Uterus (tissue), 4 donors: Measurements from ENCODE around the gene GPR17. TPM values are rescaled to one million over a fixed set of nuclear protein-coding genes. Genes with fewer than 3 reads are reported as not detected.

ENCODE experiments used
- DNase-seq, 2 donors: peaks; one replicate each; pipeline ENCODE4 v3.0.0-alpha.2; 2019 to 2020
- H3K27ac ChIP-seq, 2 donors: fragments of 200-600 bp; sonication (generic); 1 replicate in 1 of 2; 2 replicates in 1 of 2; pipeline ENCODE4 v1.5.1; 2016 to 2018
- H3K27me3 ChIP-seq, 2 donors: fragments of 200-600 bp; sonication (generic); one replicate each; pipeline ENCODE4 v1.5.1; 2018 to 2019; ENCODE audit warnings: control low read depth in 1 of 2
- H3K36me3 ChIP-seq, 2 donors: fragments of 200-600 bp; sonication (generic); one replicate each; pipeline ENCODE4 v1.5.1; 2019; ENCODE audit warnings: control low read depth in 1 of 2
- H3K4me1 ChIP-seq, 2 donors: fragments of 200-600 bp; sonication (generic); one replicate each; pipeline ENCODE4 v1.5.1; 2018 to 2019; ENCODE audit warnings: control low read depth in 1 of 2
- H3K4me3 ChIP-seq, 2 donors: fragments of 200-600 bp; sonication (generic); 1 replicate in 1 of 2; 2 replicates in 1 of 2; pipeline ENCODE4 v1.5.1; 2018 to 2019; ENCODE audit warnings: mild to moderate bottlenecking in 1 of 2
- H3K9me3 ChIP-seq, 2 donors: fragments of 200-600 bp; sonication (generic); one replicate each; pipeline ENCODE4 v1.5.1; 2019; ENCODE audit warnings: control low read depth in 1 of 2
- POLR2A ChIP-seq, 2 donors: fragments of 450-650 bp; IDR thresholded peaks; one replicate each; pipeline ENCODE4 v1.6.1; 2016; ENCODE audit warnings: antibody characterized with exemption in 2 of 2, mild to moderate bottlenecking in 1 of 2, moderate library complexity in 1 of 2
- intact Hi-C: fragments of 100-400 bp; cut with DNase I; formaldehyde crosslinking; loops from one replicate; pipeline ENCODE4 v1.15.1; 2023; ENCODE audit warnings: low total_unique reads
- total RNA-seq, 4 donors: library from RNA; depleted of rRNA in 3 of 4; stranded (reverse); fragments of >200 nt in 3 of 4; gene quantifications; one replicate each; pipeline versions ENCODE4 v1.1.0 to v1.2.4, GENCODE V29; 2014 to 2023
- TF ChIP-seq, protein P1 (sequence below), 4 experiments: fragments of 200-600 bp in 2 of 4; fragments of 450-650 bp in 2 of 4; sonication (generic) in 2 of 4; IDR thresholded peaks; one replicate each; pipeline ENCODE4 v1.5.1; 2016 to 2019; ENCODE audit warnings: antibody characterized with exemption in 4 of 4, mild to moderate bottlenecking in 2 of 4, moderate library complexity in 1 of 4
- donor health status: DM: yes; HTN: yes; CAD: no.

The GPR17 gene
- total RNA-seq, 4 donors from 2014 or later, result 0.41 TPM; not detected in 3

DNA sequence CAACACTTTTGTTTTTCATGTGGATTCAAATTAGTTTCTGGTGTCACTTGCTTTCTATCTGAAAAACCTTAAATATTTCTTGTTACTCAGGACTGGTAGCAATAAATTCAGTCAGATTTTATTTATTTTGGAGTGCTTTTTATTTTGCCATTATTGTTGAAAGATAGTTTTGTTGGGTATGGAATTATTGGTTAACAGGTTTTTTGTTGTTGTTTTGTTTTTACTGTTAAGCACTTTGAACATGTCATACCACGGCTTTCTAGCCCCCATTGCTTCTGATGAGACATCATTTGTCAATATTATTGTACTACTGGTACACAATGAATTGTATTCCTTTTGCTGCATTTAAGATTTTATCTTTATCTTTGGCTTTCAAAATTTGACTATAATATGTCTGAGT, 42.5 kb downstream of the GPR17 start:
- Histone ChIP-seq H3K4me1 (no peaks in the 10 kb centered on the region), H3K27ac (no peak overlapping the region), H3K27me3 (no peaks in the 10 kb centered on the region), H3K36me3 (no peaks in the 10 kb centered on the region), H3K4me3 (no peak overlapping the region), H3K9me3 (no peaks in the 10 kb centered on the region)
- TF ChIP-seq, protein P1, sequence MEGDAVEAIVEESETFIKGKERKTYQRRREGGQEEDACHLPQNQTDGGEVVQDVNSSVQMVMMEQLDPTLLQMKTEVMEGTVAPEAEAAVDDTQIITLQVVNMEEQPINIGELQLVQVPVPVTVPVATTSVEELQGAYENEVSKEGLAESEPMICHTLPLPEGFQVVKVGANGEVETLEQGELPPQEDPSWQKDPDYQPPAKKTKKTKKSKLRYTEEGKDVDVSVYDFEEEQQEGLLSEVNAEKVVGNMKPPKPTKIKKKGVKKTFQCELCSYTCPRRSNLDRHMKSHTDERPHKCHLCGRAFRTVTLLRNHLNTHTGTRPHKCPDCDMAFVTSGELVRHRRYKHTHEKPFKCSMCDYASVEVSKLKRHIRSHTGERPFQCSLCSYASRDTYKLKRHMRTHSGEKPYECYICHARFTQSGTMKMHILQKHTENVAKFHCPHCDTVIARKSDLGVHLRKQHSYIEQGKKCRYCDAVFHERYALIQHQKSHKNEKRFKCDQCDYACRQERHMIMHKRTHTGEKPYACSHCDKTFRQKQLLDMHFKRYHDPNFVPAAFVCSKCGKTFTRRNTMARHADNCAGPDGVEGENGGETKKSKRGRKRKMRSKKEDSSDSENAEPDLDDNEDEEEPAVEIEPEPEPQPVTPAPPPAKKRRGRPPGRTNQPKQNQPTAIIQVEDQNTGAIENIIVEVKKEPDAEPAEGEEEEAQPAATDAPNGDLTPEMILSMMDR (IDR thresholded peaks at IDR 0.05), result no peak
- no peak for TF ChIP-seq POLR2A (IDR thresholded peaks at IDR 0.05)
- intact Hi-C loops, result no loop called here
- no peak for DNase-seq

DNA sequence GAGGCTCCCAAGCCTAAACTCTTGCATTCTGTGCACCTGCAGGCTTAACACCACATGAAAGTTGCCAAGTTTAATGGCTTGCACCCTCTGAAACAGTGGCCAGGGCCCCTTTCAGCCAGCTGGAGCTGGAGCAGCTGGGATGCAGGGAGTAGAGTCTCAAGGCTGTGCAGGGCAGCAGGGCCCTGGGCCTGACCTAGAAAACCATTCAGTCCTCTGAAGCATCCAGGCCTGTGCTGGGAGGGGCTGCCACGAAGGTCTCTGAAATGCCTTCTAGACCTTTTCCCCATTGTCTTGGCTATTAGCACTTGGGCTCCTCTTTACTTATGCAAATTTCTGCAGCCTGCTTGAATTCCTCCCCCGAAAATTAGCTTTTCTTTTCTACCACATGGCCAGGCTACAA, 44.7 kb downstream of the GPR17 start:
- H3K27ac ChIP-seq, result no peak overlapping the region
- H3K36me3 ChIP-seq, result no peaks in the 10 kb centered on the region
- H3K9me3 ChIP-seq, result no peaks in the 10 kb centered on the region
- H3K27me3 ChIP-seq, result no peaks in the 10 kb centered on the region
- TF ChIP-seq, protein P1 (IDR thresholded peaks at IDR 0.05), result no peak
- TF ChIP-seq POLR2A (IDR thresholded peaks at IDR 0.05), result no peak
- intact Hi-C loops, result no loop called here
- H3K4me3 ChIP-seq, result no peak overlapping the region
- DNase-seq, result no peak
- no peaks in the 10 kb centered on the region for H3K4me1 ChIP-seq

DNA sequence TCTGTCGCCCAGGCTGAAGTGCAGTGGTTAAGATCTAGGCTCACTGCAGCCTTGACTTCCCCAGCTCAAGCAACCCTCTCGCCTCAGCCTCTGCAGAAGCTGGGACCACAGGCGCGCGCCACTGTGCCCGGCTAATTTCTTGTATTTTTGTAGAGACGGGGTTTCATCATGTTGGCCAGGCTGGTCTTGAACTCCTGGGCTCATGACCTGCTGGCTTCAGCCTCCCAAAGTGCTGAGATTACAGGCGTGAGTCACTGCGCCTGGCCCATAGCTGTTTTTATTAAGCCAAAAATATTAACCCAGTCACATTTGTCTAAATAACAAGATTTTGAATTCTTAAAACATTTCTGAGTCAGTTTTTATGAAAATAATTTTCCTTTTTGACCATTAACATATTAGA, 49.0 kb downstream of the GPR17 start:
- TF ChIP-seq, protein P1 (IDR thresholded peaks at IDR 0.05), result no peak
- no peaks in the 10 kb centered on the region for H3K36me3 ChIP-seq
- intact Hi-C loops, result no loop called here
- H3K4me1 ChIP-seq, result no peaks in the 10 kb centered on the region
- H3K27me3 ChIP-seq, result no peaks in the 10 kb centered on the region
- H3K27ac ChIP-seq, result peak overlapping the region in 1 of 2 donors; percentile 45
- no peaks in the 10 kb centered on the region for H3K9me3 ChIP-seq
- DNase-seq, result peak in 1 of 2 donors; percentile 40
- peak overlapping the region in 1 of 2 donors; percentile 28 for H3K4me3 ChIP-seq

DNA sequence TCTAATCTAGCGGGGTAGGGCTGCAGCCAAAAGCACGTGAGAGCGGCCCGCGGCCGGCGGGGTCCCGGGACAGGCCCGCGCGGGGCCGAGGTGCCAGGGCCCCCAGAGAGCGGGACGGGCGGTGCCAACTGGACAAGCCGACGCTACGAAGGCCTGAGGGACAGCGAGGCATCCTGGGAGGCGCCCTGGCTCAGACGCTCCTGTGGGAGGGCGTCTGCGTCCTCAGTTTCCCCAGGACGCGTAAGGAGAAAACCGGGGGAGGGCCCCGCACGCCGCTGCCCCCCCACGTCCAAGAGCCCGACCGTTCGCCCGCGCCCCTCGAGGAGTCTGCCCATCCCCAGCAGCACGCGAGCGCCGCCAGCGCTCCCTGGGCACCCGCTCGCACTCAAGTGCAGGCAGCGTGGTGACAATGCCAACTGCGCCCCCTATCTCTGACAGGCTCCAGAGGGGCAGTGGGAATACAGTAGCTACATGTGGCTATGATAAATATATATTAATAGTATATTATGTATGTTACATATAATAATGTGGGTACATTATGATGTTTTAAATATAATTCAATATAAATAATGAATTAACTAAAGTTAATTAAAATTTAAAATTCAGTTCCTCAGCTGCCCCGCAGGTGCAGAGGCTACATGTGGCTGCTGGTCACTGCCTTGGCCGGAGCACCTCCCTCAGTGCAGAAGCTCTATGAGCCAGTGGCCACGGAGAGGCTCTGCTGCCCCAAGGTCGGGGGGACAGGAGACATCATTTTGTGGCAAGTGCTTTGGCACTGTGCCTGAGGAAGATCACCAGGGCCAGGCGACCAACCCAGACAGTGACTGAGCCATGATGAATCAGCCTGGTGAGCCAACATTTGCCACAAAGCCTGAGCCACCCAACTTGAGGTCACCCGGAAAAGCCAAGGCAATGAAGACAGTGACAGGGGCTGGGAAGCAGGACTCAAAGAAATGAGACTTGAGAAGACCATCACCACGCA, 49.8 kb downstream of the GPR17 start:
- Histone ChIP-seq H3K4me1 (no peaks in the 10 kb centered on the region), H3K27me3 (no peaks in the 10 kb centered on the region), H3K27ac (peak overlapping the region in 1 of 2 donors; percentile 45), H3K9me3 (no peaks in the 10 kb centered on the region), H3K36me3 (no peaks in the 10 kb centered on the region), H3K4me3 (peak overlapping the region; percentile 23 to 28)
- intact Hi-C loops, result no loop called here
- TF ChIP-seq, protein P1 (IDR thresholded peaks at IDR 0.05), result peak; percentile 49 to 81 (median 62)
- TF ChIP-seq POLR2A (IDR thresholded peaks at IDR 0.05), result no peak
- peak; percentile 69 to 72 for DNase-seq

DNA sequence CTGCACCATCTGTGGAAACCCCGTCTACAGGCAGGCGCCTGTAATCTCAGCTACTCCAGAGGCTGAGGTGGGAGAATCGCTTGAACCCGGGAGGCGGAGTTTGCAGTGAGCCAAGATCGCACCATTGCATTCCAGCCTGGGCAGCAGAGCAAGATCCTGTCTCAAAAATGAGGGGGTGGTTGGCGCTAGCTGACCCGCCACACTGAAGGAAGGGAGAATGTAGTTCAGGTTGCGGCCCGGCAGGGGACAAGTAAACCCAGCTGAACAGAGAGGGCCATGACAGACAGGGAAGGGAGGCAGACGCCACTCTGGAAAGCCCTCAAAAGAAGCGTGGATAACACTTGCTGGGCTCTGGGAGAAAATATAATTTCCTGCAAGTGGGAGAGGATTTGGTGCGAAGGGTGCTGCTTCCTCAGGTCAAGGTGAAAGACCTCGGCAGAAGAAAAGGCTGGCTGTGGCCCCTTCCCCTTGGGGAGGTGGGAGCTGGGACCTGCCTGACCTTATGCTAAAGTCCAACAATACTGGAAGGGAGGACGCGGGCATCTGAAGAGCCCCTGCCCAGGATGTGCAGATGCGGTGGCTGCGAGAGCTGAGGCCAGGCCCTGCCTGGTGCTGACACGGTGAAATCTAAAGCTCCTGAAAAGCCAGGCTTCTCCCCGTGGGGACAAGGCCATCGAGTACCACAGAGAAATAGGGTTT, 51.7 kb downstream of the GPR17 start:
- Histone ChIP-seq H3K4me3 (no peak overlapping the region), H3K27ac (no peak overlapping the region), H3K4me1 (peaks cover 0 to 4% of the 10 kb centered on the region in 2 donors), H3K9me3 (no peaks in the 10 kb centered on the region), H3K27me3 (no peaks in the 10 kb centered on the region), H3K36me3 (no peaks in the 10 kb centered on the region)
- DNase-seq, result no peak
- TF ChIP-seq, protein P1 (IDR thresholded peaks at IDR 0.05), result no peak
- TF ChIP-seq POLR2A (IDR thresholded peaks at IDR 0.05), result no peak
- intact Hi-C loops, result no loop called here
